Measurements from ENCODE around the gene GJD3.

Gene GJD3

GRCh38 chr17:40360091-40360490 is 4.4 kb downstream of the GJD3 start:
- H3K27ac ChIP-seq (ENCODE audit: low read length) = no peak overlapping the region
- peaks cover 16% of the 10 kb centered on the region for H3K4me1 ChIP-seq (ENCODE audit: control insufficient read depth, insufficient read depth, low read length)
- H3K36me3 ChIP-seq (ENCODE audit: control insufficient read depth, insufficient read depth, low read length) = peaks cover 4% of the 10 kb centered on the region; the same call in 1 of the 2 replicates
- DNase-seq (ENCODE audit: low read depth, low spot score) = no peak
- no peaks in the 10 kb centered on the region for H3K9me3 ChIP-seq (ENCODE audit: control insufficient read depth, insufficient read depth, low read length)
- H3K4me3 ChIP-seq (ENCODE audit: low read length) = no peak overlapping the region
- no CpG with 5 or more reads among the region's 8 CpGs for WGBS (ENCODE audit: insufficient coverage, insufficient read length)
- peaks cover 8% of the 10 kb centered on the region; the same call in 1 of the 2 replicates for H3K27me3 ChIP-seq (ENCODE audit: control insufficient read depth, insufficient read depth, low read length)

DNA sequence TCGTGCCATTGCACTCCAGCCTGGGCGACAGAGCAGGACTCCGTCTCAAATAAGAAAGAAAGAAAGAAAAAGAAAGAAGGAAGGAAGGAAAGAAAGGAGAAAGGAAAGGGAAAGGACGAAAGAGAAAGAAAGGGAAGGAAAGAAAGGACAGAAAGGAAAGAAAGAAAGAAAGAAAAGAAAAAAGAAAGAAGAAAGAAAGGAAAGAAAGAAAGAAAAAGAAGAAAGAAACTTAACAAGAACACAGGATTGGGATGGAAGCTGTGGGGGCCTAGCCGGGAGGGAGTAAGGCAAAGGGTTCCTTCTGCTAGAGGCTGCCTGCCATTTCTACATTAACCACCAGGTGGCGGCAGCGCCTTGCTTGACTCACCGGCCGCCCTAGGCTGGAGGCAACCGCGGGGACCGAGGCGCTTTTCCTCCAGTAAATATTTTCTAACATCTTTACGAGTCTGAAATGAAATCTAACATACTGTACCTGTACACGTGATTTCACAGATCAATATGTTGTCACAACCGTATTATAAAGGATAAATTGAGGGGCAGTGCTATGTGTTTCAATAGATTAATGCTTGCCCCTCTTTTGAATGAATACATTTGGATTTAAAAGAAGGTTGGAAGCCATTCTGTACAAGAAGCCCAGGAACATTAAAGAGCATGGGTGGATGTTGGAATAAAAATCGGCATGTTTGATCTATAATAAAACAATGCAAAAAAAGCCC is 6.1 kb downstream of the GJD3 start:
- DNase-seq (ENCODE audit: low read depth, low spot score) = no peak
- peaks cover 13% of the 10 kb centered on the region for H3K4me1 ChIP-seq (ENCODE audit: control insufficient read depth, insufficient read depth, low read length)
- H3K4me3 ChIP-seq (ENCODE audit: low read length) = no peak overlapping the region
- WGBS (ENCODE audit: insufficient coverage, insufficient read length) = no CpG with 5 or more reads among the region's 17 CpGs
- peaks cover 2% of the 10 kb centered on the region; the same call in 1 of the 2 replicates for H3K27me3 ChIP-seq (ENCODE audit: control insufficient read depth, insufficient read depth, low read length)
- peaks cover 4% of the 10 kb centered on the region; the same call in 1 of the 2 replicates for H3K36me3 ChIP-seq (ENCODE audit: control insufficient read depth, insufficient read depth, low read length)
- no peaks in the 10 kb centered on the region for H3K9me3 ChIP-seq (ENCODE audit: control insufficient read depth, insufficient read depth, low read length)
- no peak overlapping the region for H3K27ac ChIP-seq (ENCODE audit: low read length)

DNA sequence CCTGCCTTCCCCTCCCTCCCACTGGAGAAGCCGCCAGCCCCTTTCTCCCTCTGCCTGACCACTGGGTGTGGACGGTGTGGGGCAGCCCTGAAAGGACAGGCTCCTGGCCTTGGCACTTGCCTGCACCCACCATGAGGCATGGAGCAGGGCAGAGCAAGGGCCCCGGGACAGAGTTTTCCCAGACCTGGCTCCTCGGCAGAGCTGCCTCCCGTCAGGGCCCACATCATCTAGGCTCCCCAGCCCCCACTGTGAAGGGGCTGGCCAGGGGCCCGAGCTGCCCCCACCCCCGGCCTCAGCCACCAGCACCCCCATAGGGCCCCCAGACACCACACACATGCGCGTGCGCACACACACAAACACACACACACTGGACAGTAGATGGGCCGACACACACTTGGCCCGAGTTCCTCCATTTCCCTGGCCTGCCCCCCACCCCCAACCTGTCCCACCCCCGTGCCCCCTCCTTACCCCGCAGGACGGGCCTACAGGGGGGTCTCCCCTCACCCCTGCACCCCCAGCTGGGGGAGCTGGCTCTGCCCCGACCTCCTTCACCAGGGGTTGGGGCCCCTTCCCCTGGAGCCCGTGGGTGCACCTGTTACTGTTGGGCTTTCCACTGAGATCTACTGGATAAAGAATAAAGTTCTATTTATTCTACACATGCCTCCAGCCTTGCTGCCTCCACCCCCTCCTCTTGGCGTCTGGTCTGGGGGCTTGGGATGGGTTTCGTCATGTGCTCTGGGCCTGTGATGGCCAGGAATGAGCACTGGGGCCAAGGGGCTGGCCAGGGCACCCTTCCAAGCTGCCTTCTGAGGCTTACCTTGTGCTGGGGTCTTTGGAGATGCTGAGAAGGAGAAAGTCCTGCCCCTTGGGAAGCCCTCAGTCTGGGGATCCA is 7.3 kb downstream of the GJD3 start:
- no peak for DNase-seq (ENCODE audit: low read depth, low spot score)
- H3K36me3 ChIP-seq (ENCODE audit: control insufficient read depth, insufficient read depth, low read length) = peaks cover 5% of the 10 kb centered on the region; the same call in 1 of the 2 replicates
- peaks cover 12% of the 10 kb centered on the region for H3K4me1 ChIP-seq (ENCODE audit: control insufficient read depth, insufficient read depth, low read length)
- H3K9me3 ChIP-seq (ENCODE audit: control insufficient read depth, insufficient read depth, low read length) = no peaks in the 10 kb centered on the region
- no peak overlapping the region for H3K27ac ChIP-seq (ENCODE audit: low read length)
- no peaks in the 10 kb centered on the region; the same call in 1 of the 2 replicates for H3K27me3 ChIP-seq (ENCODE audit: control insufficient read depth, insufficient read depth, low read length)
- WGBS (ENCODE audit: insufficient coverage, insufficient read length) = no CpG with 5 or more reads among the region's 19 CpGs
- no peak overlapping the region for H3K4me3 ChIP-seq (ENCODE audit: low read length)

GRCh38 chr17:40355804-40356758 is 8.5 kb downstream of the GJD3 start:
- no CpG with 5 or more reads among the region's 33 CpGs for WGBS (ENCODE audit: insufficient coverage, insufficient read length)
- H3K4me1 ChIP-seq (ENCODE audit: control insufficient read depth, insufficient read depth, low read length) = peaks cover 11% of the 10 kb centered on the region; the same call in 1 of the 2 replicates
- no peak overlapping the region for H3K4me3 ChIP-seq (ENCODE audit: low read length)
- no peaks in the 10 kb centered on the region for H3K9me3 ChIP-seq (ENCODE audit: control insufficient read depth, insufficient read depth, low read length)
- H3K36me3 ChIP-seq (ENCODE audit: control insufficient read depth, insufficient read depth, low read length) = peaks cover 7% of the 10 kb centered on the region; the same call in 1 of the 2 replicates
- no peak for DNase-seq (ENCODE audit: low read depth, low spot score)
- H3K27ac ChIP-seq (ENCODE audit: low read length) = no peak overlapping the region
- no peaks in the 10 kb centered on the region for H3K27me3 ChIP-seq (ENCODE audit: control insufficient read depth, insufficient read depth, low read length)

DNA sequence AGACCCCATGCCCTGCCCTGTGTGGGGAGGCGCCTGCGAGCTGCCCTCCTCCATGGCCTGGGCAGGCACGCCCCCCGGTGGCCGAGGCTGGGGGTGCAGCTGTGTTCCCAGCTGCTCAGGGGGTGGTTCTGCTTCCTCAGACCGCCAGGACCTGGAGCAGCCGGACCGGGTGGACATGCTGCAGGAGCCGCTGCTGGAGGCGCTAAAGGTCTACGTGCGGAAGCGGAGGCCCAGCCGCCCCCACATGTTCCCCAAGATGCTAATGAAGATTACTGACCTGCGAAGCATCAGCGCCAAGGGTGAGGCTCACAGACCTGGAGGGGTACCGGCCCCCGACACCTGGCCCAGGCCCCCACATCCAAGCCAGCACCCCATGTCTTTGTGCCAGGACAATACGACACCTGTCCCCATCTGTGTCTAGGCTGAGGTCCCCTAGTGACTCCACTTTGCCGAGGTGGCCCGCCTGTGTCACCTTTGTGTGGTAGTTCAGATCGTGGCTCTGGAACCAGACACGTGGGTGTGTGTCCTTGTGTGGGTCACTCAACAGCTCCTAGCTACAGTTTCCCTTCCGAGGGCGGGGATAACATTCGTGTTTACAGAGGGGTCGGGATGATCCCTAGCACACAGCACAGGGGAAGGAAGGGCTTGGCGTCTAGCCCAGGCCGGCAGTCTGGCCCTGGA is 9.3 kb downstream of the GJD3 start:
- DNase-seq (ENCODE audit: low read depth, low spot score) = no peak
- no CpG with 5 or more reads among the region's 29 CpGs for WGBS (ENCODE audit: insufficient coverage, insufficient read length)
- Histone ChIP-seq H3K4me3 (ENCODE audit: low read length) (no peak overlapping the region), H3K27me3 (ENCODE audit: control insufficient read depth, insufficient read depth, low read length) (no peaks in the 10 kb centered on the region), H3K4me1 (ENCODE audit: control insufficient read depth, insufficient read depth, low read length) (peaks cover 14% of the 10 kb centered on the region; the same call in 1 of the 2 replicates), H3K27ac (ENCODE audit: low read length) (no peak overlapping the region), H3K9me3 (ENCODE audit: control insufficient read depth, insufficient read depth, low read length) (no peaks in the 10 kb centered on the region), H3K36me3 (ENCODE audit: control insufficient read depth, insufficient read depth, low read length) (peaks cover 7% of the 10 kb centered on the region; the same call in 1 of the 2 replicates)

- no peak for DNase-seq (ENCODE audit: low read depth, low spot score)
- no peak overlapping the region for H3K4me3 ChIP-seq (ENCODE audit: low read length)
- no peak overlapping the region for H3K27ac ChIP-seq (ENCODE audit: low read length)
- H3K36me3 ChIP-seq (ENCODE audit: control insufficient read depth, insufficient read depth, low read length) = peaks cover 7% of the 10 kb centered on the region; the same call in 1 of the 2 replicates
- H3K4me1 ChIP-seq (ENCODE audit: control insufficient read depth, insufficient read depth, low read length) = peaks cover 14% of the 10 kb centered on the region; the same call in 1 of the 2 replicates
- WGBS (ENCODE audit: insufficient coverage, insufficient read length) = no CpG with 5 or more reads among the region's 30 CpGs
- no peaks in the 10 kb centered on the region for H3K9me3 ChIP-seq (ENCODE audit: control insufficient read depth, insufficient read depth, low read length)
- no peaks in the 10 kb centered on the region for H3K27me3 ChIP-seq (ENCODE audit: control insufficient read depth, insufficient read depth, low read length)
Observed at GRCh38 chr17:40354221-40355122, 10.1 kb downstream of the GJD3 start.

DNA sequence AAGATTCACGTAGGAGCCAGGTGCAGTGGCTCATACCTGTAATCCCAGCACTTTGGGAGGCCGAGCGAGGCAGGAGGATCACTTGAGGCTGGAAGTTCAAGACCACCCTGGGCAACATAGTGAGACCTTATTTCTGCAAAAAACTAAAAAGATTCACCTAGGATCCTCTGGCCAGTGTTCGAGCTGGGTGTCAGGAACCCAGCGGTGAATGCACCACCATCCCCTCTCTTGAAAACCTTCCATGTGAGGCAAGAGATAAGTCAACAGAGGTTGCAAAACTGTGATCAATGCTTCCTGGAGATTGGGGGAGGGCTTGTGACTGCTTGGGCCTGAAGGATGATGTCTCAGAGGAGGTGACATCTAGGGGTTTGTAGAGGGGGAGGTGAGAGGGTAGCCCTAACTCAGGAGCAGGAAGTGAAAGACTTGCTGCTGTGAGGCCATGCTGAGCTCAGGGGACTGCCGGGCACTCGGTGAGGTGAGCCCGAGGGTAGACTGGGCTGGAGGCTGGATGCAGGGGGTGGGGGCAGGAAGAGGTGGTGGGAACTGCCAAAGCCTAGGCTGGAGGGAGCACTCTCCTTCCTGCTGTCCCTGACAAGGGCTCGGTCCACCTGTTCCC is 11.7 kb downstream of the GJD3 start:
- peaks cover 3% of the 10 kb centered on the region for H3K27me3 ChIP-seq (ENCODE audit: control insufficient read depth, insufficient read depth, low read length)
- H3K4me3 ChIP-seq (ENCODE audit: low read length) = no peak overlapping the region
- DNase-seq (ENCODE audit: low read depth, low spot score) = no peak
- peaks cover 7% of the 10 kb centered on the region; the same call in 1 of the 2 replicates for H3K36me3 ChIP-seq (ENCODE audit: control insufficient read depth, insufficient read depth, low read length)
- no CpG with 5 or more reads among the region's 9 CpGs for WGBS (ENCODE audit: insufficient coverage, insufficient read length)
- H3K27ac ChIP-seq (ENCODE audit: low read length) = no peak overlapping the region
- H3K4me1 ChIP-seq (ENCODE audit: control insufficient read depth, insufficient read depth, low read length) = peaks cover 19% of the 10 kb centered on the region
- H3K9me3 ChIP-seq (ENCODE audit: control insufficient read depth, insufficient read depth, low read length) = no peaks in the 10 kb centered on the region

DNA sequence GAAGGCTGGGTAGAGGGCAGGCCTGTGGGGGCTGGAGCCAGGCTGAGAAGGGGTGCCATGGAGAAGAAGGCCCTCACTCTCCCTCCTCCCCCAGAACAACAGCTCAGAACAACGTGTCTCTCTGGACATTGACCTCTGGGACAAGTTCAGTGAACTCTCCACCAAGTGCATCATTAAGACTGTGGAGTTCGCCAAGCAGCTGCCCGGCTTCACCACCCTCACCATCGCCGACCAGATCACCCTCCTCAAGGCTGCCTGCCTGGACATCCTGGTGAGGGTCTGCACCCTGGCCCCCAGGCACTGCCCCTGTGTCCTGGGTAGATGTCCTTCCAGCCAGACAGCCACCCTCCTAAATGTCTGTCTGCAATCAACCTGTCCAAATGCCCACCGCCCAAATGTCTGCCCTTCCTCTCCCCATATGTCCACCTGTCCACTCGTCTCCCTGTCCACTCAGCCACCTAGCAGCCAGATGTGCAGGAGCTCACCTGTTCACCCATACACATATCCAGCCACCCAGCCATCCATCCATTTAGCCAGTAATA is 12.2 kb downstream of the GJD3 start:
- Histone ChIP-seq H3K27ac (ENCODE audit: low read length) (no peak overlapping the region), H3K4me1 (ENCODE audit: control insufficient read depth, insufficient read depth, low read length) (peaks cover 21% of the 10 kb centered on the region), H3K36me3 (ENCODE audit: control insufficient read depth, insufficient read depth, low read length) (peaks cover 7% of the 10 kb centered on the region; the same call in 1 of the 2 replicates), H3K27me3 (ENCODE audit: control insufficient read depth, insufficient read depth, low read length) (peaks cover 3% of the 10 kb centered on the region), H3K9me3 (ENCODE audit: control insufficient read depth, insufficient read depth, low read length) (no peaks in the 10 kb centered on the region), H3K4me3 (ENCODE audit: low read length) (no peak overlapping the region)
- no peak for DNase-seq (ENCODE audit: low read depth, low spot score)
- WGBS (ENCODE audit: insufficient coverage, insufficient read length) = no CpG with 5 or more reads among the region's 7 CpGs
